ENCODE measurements around the gene CARD10.

GRCh38 chr22:37553725-37554124, 34.5 kb upstream of the CARD10 start:
- no peak for TF ChIP-seq CTCF (conservative IDR thresholded peaks at IDR 0.05 in 1 of 2, IDR thresholded peaks at IDR 0.05 in 1 of 2; ENCODE audit: extremely low read depth in 1 of 2, insufficient read depth in 1 of 2, low read depth in 1 of 2, low read length in 2 of 2)
- TF ChIP-seq EZH2 (IDR thresholded peaks at IDR 0.05; ENCODE audit: borderline replicate concordance, low read length), result no peak

All from mammary epithelial cell (primary cell).